Colonic mucosa (tissue), 4 donors: ENCODE measurements around the gene PCYT1B. TPM values are rescaled to one million over a fixed set of nuclear protein-coding genes. Genes with fewer than 3 reads are reported as not detected.

Experiments
- DNase-seq: peaks from one replicate; pipeline ENCODE4 v3.0.0-alpha.2; 2020
- H3K27ac ChIP-seq: fragments of 200-600 bp; one replicate; pipeline ENCODE4 v1.8.0; 2021
- H3K27me3 ChIP-seq: fragments of 200-600 bp; one replicate; pipeline ENCODE4 v1.8.0; 2021
- H3K36me3 ChIP-seq: fragments of 200-600 bp; one replicate; pipeline ENCODE4 v1.8.0; 2021
- H3K4me1 ChIP-seq: fragments of 200-600 bp; one replicate; pipeline ENCODE4 v1.8.0; 2021; ENCODE audit warnings: mild to moderate bottlenecking
- H3K4me3 ChIP-seq: fragments of 200-600 bp; one replicate; pipeline ENCODE4 v1.8.0; 2021
- H3K9ac ChIP-seq, 2 donors: one replicate each; pipeline ENCODE4 v1.7.0; 2013; ENCODE audit warnings: control low read depth in 2 of 2, low read depth in 2 of 2, low read length in 2 of 2
- H3K9me3 ChIP-seq: fragments of 200-600 bp; one replicate; pipeline ENCODE4 v1.8.0; 2021
- CTCF ChIP-seq: fragments of 200-600 bp; IDR thresholded peaks from one replicate; pipeline ENCODE4 v1.8.0; 2022; ENCODE audit warnings: antibody characterized with exemption, mild to moderate bottlenecking
- intact Hi-C: fragments of 100-400 bp; cut with DNase I; formaldehyde crosslinking; loops from one replicate; pipeline ENCODE4 v1.14.1; 2022
- total RNA-seq, 2 donors: library from RNA; stranded (reverse); fragmentation: NEBNext Ultra II Directional in 1 of 2; extraction: Animal tissue kit (Norgen Biotek cat#: 25700) in 1 of 2; gene quantifications; one replicate each; pipeline ENCODE4 v1.2.1, GENCODE V29; 2021
- donor health status: healthy.
- donor health status: DM: no; HTN: no; CAD: no.
- donor health status: DM: no; HTN: no; CAD: no.

PCYT1B gene
- total RNA-seq, 2 donors from 2014 or later, result 0.24 to 0.30 TPM

- H3K27ac ChIP-seq, result no peak overlapping the region
These were observed 44.0 kb downstream of the PCYT1B start for GRCh38 chrX:24603191-24603590.

GRCh38 chrX:24601858-24602257 is 45.3 kb downstream of the PCYT1B start:
- no peak for TF ChIP-seq CTCF
- Histone ChIP-seq H3K4me1 (no peaks in the 10 kb centered on the region), H3K9me3 (no peaks in the 10 kb centered on the region), H3K9ac (no peak overlapping the region), H3K27me3 (no peaks in the 10 kb centered on the region), H3K27ac (no peak overlapping the region), H3K36me3 (no peaks in the 10 kb centered on the region), H3K4me3 (no peak overlapping the region)
- DNase-seq, result no peak
- intact Hi-C loops, result no loop called here

More at GRCh38 chrX:24603191-24603590, 44.0 kb downstream of the PCYT1B start:
- Histone ChIP-seq H3K4me1 (no peaks in the 10 kb centered on the region), H3K9ac (no peak overlapping the region), H3K36me3 (no peaks in the 10 kb centered on the region), H3K27me3 (no peaks in the 10 kb centered on the region), H3K9me3 (no peaks in the 10 kb centered on the region), H3K4me3 (no peak overlapping the region)
- intact Hi-C loops, result no loop called here
- TF ChIP-seq CTCF, result no peak
- DNase-seq, result no peak

- no peak overlapping the region for H3K9ac ChIP-seq
- H3K4me1 ChIP-seq, result no peaks in the 10 kb centered on the region
- H3K27ac ChIP-seq, result no peak overlapping the region
- H3K36me3 ChIP-seq, result no peaks in the 10 kb centered on the region
- no peak overlapping the region for H3K4me3 ChIP-seq
- intact Hi-C loops, result no loop called here
- no peak for TF ChIP-seq CTCF
- H3K27me3 ChIP-seq, result no peaks in the 10 kb centered on the region
- DNase-seq, result no peak
- no peaks in the 10 kb centered on the region for H3K9me3 ChIP-seq
These were observed 52.6 kb downstream of the PCYT1B start for GRCh38 chrX:24594501-24594900.

GRCh38 chrX:24590111-24590510 is 57.0 kb downstream of the PCYT1B start:
- Histone ChIP-seq H3K27me3 (no peaks in the 10 kb centered on the region), H3K4me1 (no peaks in the 10 kb centered on the region), H3K4me3 (no peak overlapping the region), H3K36me3 (no peaks in the 10 kb centered on the region), H3K9ac (no peak overlapping the region), H3K27ac (no peak overlapping the region), H3K9me3 (no peaks in the 10 kb centered on the region)
- no peak for DNase-seq
- TF ChIP-seq CTCF, result no peak
- intact Hi-C loops, result no loop called here

- H3K9me3 ChIP-seq, result no peaks in the 10 kb centered on the region
- no peak for TF ChIP-seq CTCF
- no peaks in the 10 kb centered on the region for H3K27me3 ChIP-seq
- H3K9ac ChIP-seq, result no peak overlapping the region
- no peaks in the 10 kb centered on the region for H3K4me1 ChIP-seq
- no peaks in the 10 kb centered on the region for H3K36me3 ChIP-seq
- H3K4me3 ChIP-seq, result no peak overlapping the region
- intact Hi-C loops, result no loop called here
- H3K27ac ChIP-seq, result no peak overlapping the region
- no peak for DNase-seq
These were observed 70.1 kb downstream of the PCYT1B start for GRCh38 chrX:24577091-24577490.

GRCh38 chrX:24575496-24575895 is 71.7 kb downstream of the PCYT1B start:
- Histone ChIP-seq H3K27me3 (no peaks in the 10 kb centered on the region), H3K4me3 (no peak overlapping the region), H3K4me1 (no peaks in the 10 kb centered on the region), H3K36me3 (no peaks in the 10 kb centered on the region), H3K9ac (no peak overlapping the region), H3K9me3 (no peaks in the 10 kb centered on the region), H3K27ac (no peak overlapping the region)
- no peak for DNase-seq
- intact Hi-C loops, result no loop called here
- TF ChIP-seq CTCF, result no peak
